ENCODE data around the gene C20orf204. TPM values are rescaled to one million over a fixed set of nuclear protein-coding genes. Genes with fewer than 3 reads are reported as not detected.

The C20orf204 gene
- total and polyA plus RNA-seq, 2 donors (not counting 3 experiments of a cell fraction or from before 2014, with no cell fraction given): 2.8 to 5.8 TPM

DNA sequence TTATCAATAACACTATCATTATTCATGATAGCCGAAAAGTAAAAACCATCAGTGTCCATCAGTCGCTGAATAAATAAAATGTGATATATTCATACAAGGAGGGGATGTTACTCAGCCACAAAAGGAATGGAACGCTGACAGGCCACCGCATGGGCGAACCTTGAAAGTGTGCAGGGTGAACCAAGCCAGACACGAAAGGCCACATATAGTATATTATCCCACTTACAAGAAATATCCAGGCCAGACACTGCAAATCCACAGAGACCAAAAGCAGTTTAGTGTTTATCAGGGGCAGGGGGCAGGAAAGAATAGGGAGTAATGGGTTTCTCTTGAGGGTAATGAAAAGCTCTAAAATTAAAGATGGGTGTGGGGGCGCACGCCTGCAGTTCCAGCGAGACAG is 7.8 kb downstream of the C20orf204 start:
- no peak overlapping the region for H3K9ac ChIP-seq (replicated peaks; ENCODE audit: extremely low read depth, insufficient read depth, low read length)
- H4K20me1 ChIP-seq (replicated peaks; ENCODE audit: control insufficient read depth, extremely low read depth, insufficient read depth, low read length): peaks cover 3% of the 10 kb centered on the region
- H3K79me2 ChIP-seq (ENCODE audit: control insufficient read depth, insufficient read depth, low read length): peaks cover 20% of the 10 kb centered on the region
- H3K9me1 ChIP-seq (replicated peaks; ENCODE audit: control insufficient read depth, extremely low read depth, insufficient read depth, low read length): no peaks in the 10 kb centered on the region
- no peak overlapping the region for H3K4me3 ChIP-seq (replicated peaks in 1 of 3; ENCODE audit: insufficient read depth in 1 of 3, low read depth in 1 of 3, low read length in 3 of 3)
- no TSS peak for BruUV-seq (replicated peaks)
- dilution Hi-C loops (cut with MboI; ENCODE audit: extremely low pct_ligation_motif_present, low sequenced_read_pairs): no loop called here
- no peaks in the 10 kb centered on the region for H3K9me3 ChIP-seq (replicated peaks; ENCODE audit: control insufficient read depth, insufficient read depth, low read length)
- FAIRE-seq: no peak
- TF ChIP-seq GATA2 (IDR thresholded peaks at IDR 0.05; ENCODE audit: insufficient read depth, insufficient read length, low read depth, low read length) (no peak), FOS (IDR thresholded peaks at IDR 0.05; ENCODE audit: borderline replicate concordance, insufficient read depth, low read length) (no peak), MAX (IDR thresholded peaks at IDR 0.05; ENCODE audit: insufficient read depth, insufficient read length) (no peak), POLR2A (IDR thresholded peaks at IDR 0.05; ENCODE audit: low read depth, low read length) (no peak), POLR2AphosphoS5 (IDR thresholded peaks at IDR 0.05; ENCODE audit: insufficient read depth, low read depth, low read length) (no peak), EZH2 (IDR thresholded peaks at IDR 0.05; ENCODE audit: borderline replicate concordance, low read depth, low read length, severe bottlenecking) (no peak), MYC (IDR thresholded peaks at IDR 0.05; ENCODE audit: low read depth, low read length) (no peak), JUN (IDR thresholded peaks at IDR 0.05; ENCODE audit: borderline replicate concordance, insufficient read depth, insufficient read length, low read depth) (no peak)
- TF ChIP-seq, protein P1, sequence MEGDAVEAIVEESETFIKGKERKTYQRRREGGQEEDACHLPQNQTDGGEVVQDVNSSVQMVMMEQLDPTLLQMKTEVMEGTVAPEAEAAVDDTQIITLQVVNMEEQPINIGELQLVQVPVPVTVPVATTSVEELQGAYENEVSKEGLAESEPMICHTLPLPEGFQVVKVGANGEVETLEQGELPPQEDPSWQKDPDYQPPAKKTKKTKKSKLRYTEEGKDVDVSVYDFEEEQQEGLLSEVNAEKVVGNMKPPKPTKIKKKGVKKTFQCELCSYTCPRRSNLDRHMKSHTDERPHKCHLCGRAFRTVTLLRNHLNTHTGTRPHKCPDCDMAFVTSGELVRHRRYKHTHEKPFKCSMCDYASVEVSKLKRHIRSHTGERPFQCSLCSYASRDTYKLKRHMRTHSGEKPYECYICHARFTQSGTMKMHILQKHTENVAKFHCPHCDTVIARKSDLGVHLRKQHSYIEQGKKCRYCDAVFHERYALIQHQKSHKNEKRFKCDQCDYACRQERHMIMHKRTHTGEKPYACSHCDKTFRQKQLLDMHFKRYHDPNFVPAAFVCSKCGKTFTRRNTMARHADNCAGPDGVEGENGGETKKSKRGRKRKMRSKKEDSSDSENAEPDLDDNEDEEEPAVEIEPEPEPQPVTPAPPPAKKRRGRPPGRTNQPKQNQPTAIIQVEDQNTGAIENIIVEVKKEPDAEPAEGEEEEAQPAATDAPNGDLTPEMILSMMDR (IDR thresholded peaks at IDR 0.05; ENCODE audit: extremely low read depth in 1 of 2, insufficient read depth in 1 of 2, low read depth in 1 of 2, low read length in 2 of 2): no peak
- intact Hi-C loops (cut with micrococcal nuclease): no loop called here
- H3K36me3 ChIP-seq (ENCODE audit: control insufficient read depth in 2 of 2, extremely low read depth in 1 of 2, insufficient read depth in 2 of 2, low read length in 2 of 2): peaks cover 9 to 13% of the 10 kb centered on the region in 2 experiments
- H3K4me2 ChIP-seq (ENCODE audit: insufficient read depth, low read length): no peak overlapping the region
- no peaks in the 10 kb centered on the region for H3K27me3 ChIP-seq (ENCODE audit: control insufficient read depth in 2 of 2, insufficient read depth in 2 of 2, low read length in 2 of 2)
- H2AFZ ChIP-seq (ENCODE audit: low read depth, low read length): no peak overlapping the region
- CTCF ChIA-PET: interaction anchor here (1.0 to 1.9 kb wide), 3 partner anchors 10 to 64 kb away, joined by 3 to 7 read pairs (median 6); partner anchors contain the start of genes PRPF6 and SAMD10
- peak; percentile 37 for DNase-seq (ENCODE audit: low read depth, low spot score)
- POLR2A ChIA-PET: interaction anchor here (0.7 to 1.9 kb wide), 2 partner anchors 11 to 506 kb away, joined by 3 to 12 read pairs; no protein-coding TSS in a partner anchor
- H3K4me1 ChIP-seq (ENCODE audit: control insufficient read depth, extremely low read depth, insufficient read depth, low read length): peaks cover 72% of the 10 kb centered on the region
- H3K27ac ChIP-seq (ENCODE audit: insufficient read depth, low read depth, low read length): no peak overlapping the region

Data from endothelial cell of umbilical vein (primary cell).